GM13977 (cell line): Measurements from ENCODE around the gene CCDC182.

Experiments used
- DNase-seq: peaks from one replicate; pipeline ENCODE4 v3.0.0; 2012; ENCODE audit warnings: low spot score
- in situ Hi-C: fragments of 300-500 bp; cut with MboI; formaldehyde crosslinking; loops from one replicate; pipeline ENCODE4 v1.12.0; 2022; ENCODE audit warnings: low sequenced_read_pairs, low pct_unique_long_range_greater_than_20kb, mixed read lengths, inconsistent platforms; ENCODE audit not compliant: unreplicated experiment
- TF ChIP-seq, protein P1 (sequence below): IDR thresholded peaks from 2 replicates; pipeline ENCODE4 v1.5.1; 2012; ENCODE audit warnings: mild to moderate bottlenecking, control low read depth; ENCODE audit not compliant: insufficient read depth; ENCODE audit errors: extremely low read depth, missing control alignments

CCDC182 gene

DNA sequence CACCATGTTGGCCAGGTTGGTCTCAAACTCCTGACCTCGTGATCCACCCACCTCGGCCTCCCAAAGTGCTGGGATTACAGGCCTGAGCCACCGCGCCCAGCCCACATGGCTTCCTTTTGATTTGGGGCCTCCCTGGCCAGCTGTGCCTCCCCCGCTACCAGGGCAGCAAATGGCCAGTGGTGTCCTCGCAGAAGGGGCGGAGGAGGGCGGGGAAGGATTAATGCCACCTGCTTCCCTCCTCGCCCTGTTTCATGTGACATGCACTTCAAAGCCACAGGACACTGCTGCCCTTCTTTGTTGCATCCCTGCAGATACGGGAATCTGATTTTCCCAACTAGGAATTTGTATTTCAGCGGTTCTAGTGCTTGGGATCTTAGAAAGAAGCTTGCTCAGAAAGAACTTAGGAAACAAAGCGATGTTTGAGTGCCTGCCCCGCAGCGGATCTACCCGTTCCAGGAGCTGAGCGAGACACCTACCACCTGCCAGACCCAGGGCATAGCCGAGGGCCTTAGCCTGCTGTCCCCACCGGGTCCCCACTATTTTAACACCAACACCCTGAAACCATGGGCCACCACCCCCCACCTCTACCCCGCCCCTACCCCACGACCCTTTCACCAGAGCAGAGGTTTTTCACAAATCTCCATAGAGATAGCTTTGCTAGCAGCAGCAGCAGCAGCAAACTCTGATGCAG is 37.7 kb upstream of the CCDC182 start:
- in situ Hi-C loops, result no loop called here
- DNase-seq, result no peak
- TF ChIP-seq, protein P1, sequence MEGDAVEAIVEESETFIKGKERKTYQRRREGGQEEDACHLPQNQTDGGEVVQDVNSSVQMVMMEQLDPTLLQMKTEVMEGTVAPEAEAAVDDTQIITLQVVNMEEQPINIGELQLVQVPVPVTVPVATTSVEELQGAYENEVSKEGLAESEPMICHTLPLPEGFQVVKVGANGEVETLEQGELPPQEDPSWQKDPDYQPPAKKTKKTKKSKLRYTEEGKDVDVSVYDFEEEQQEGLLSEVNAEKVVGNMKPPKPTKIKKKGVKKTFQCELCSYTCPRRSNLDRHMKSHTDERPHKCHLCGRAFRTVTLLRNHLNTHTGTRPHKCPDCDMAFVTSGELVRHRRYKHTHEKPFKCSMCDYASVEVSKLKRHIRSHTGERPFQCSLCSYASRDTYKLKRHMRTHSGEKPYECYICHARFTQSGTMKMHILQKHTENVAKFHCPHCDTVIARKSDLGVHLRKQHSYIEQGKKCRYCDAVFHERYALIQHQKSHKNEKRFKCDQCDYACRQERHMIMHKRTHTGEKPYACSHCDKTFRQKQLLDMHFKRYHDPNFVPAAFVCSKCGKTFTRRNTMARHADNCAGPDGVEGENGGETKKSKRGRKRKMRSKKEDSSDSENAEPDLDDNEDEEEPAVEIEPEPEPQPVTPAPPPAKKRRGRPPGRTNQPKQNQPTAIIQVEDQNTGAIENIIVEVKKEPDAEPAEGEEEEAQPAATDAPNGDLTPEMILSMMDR, result no peak

DNA sequence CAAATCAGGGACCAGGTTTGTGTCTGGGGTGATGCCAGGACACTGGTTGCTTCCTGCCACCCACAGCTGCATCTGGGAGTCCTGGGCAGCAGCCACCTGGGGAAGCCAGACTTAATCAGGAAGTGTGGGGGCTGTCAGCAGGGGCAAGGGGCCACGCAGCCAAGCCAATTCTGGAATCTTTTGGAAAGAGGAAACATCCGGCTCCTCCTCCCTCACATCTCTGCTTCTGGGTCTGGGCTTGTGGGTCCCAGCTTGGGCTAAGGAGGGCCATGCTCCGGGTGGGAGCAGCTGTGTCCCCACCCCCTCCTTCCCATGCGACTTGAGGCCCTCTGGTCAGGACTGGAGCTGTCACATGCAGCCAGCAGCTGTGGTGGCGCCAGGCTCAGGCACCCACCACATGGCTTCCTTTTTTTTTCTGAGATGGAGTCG is 37.0 kb upstream of the CCDC182 start:
- no peak for DNase-seq
- in situ Hi-C loops, result no loop called here

DNA sequence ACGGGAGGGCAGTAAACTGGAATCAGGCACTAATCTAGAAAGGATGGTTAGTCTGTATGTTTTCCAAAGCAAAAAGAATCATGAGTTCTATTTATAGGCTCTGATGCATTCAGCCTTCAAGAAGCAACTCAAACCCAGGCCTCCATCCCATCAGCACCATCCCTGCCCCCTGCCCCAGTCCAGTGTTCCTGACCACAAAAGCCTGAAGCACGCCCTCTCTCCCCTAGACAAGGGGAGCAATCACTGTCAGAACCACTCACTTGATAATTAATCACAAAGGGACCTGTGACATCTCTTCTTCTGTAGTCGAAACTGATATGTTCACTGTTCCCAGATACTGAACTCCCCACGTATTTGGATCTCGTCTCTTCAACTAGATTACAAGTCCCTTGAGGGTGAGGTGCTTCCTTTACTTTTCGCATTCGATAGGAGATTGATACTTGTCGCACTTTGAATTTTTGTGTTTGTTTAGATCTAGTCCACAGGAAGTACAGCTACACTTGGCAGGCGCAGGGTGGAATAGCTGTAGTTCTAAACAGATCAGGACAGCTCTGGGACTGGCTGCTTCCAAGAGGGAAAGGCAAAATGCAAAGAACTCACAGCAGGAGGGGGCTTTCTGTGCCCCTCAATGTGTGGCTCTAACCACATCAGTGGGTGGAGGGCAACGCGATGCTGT is 36.4 kb upstream of the CCDC182 start:
- TF ChIP-seq, protein P1, result no peak
- DNase-seq, result no peak
- in situ Hi-C loops, result no loop called here

More for the DNA sequence above, 37.0 kb upstream of the CCDC182 start:
- TF ChIP-seq, protein P1, result no peak

DNA sequence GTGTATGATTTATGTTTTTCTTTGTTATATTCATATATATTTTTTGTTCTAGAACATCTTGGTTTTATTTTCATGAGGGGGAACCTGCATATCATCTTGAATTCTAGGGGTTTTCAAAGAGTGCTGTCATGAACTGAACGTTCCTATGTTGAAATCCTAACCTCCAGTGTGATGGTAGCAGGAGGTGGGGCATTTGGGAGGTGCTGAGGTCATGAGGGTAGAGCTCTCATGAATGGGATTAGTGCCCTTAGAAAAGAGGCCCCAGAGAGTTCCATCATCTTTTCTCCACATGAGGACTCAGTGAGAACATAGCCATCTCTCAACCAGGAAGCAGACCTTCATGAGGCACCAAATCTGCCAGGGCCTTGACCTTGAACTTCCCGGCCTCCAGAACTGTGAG is 34.6 kb upstream of the CCDC182 start:
- TF ChIP-seq, protein P1, result no peak
- DNase-seq, result no peak
- in situ Hi-C loops, result no loop called here

DNA sequence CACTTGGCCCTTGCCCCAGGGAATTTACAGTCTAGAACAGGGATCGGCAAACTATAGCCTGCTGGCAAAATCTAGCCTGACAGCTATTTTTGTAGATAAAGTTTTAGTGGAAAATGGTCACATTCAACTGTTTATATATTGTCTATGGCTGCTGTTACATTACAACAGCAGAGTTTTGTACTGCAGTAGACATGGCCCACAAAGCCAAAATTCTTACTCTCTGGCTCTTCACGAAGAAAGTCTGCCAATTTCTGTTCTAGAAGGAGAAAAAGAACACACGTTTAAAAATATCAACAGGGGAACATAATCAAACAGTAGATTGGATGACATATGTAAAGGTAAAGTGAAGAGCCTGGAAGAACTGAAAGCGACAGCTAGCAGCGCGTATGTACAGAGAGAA is 33.2 kb upstream of the CCDC182 start:
- in situ Hi-C loops, result no loop called here
- DNase-seq, result no peak
- TF ChIP-seq, protein P1, result no peak

DNA sequence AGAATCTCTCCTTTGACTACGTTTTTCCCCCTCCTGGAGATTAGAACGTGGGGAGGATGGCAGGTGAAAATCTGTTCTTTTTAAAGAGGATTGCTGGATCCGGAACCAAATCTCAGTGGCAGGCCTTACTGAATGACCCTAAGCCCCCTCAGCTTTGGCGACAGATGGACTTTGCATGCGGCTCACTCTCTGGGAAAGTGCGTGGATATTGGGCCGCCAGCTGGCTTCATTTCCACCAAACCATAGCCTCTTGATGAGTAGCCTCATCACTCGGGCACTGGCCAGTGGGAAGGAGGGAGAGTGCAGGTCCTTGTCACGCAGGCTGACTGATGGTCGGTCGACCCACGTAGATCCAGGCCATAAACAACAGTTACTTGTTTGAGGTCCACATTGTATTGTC is 31.3 kb upstream of the CCDC182 start:
- TF ChIP-seq, protein P1, result no peak
- in situ Hi-C loops, result no loop called here

More for the DNA sequence above, 31.3 kb upstream of the CCDC182 start:
- DNase-seq, result no peak
